Cerebellar cortex (tissue), 1 donor: ENCODE results near the gene MFGE8.
"Not testable (repeated sequence)": the region's sequence is repeated elsewhere in the genome, so short reads cannot be mapped to it uniquely, and the experiment has no call there.

ENCODE experiments used
- DNase-seq: peaks from one replicate; pipeline ENCODE4 v3.0.0-alpha.2; 2015; ENCODE audit warnings: low spot score

MFGE8 gene, protein sequence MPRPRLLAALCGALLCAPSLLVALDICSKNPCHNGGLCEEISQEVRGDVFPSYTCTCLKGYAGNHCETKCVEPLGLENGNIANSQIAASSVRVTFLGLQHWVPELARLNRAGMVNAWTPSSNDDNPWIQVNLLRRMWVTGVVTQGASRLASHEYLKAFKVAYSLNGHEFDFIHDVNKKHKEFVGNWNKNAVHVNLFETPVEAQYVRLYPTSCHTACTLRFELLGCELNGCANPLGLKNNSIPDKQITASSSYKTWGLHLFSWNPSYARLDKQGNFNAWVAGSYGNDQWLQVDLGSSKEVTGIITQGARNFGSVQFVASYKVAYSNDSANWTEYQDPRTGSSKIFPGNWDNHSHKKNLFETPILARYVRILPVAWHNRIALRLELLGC

DNA sequence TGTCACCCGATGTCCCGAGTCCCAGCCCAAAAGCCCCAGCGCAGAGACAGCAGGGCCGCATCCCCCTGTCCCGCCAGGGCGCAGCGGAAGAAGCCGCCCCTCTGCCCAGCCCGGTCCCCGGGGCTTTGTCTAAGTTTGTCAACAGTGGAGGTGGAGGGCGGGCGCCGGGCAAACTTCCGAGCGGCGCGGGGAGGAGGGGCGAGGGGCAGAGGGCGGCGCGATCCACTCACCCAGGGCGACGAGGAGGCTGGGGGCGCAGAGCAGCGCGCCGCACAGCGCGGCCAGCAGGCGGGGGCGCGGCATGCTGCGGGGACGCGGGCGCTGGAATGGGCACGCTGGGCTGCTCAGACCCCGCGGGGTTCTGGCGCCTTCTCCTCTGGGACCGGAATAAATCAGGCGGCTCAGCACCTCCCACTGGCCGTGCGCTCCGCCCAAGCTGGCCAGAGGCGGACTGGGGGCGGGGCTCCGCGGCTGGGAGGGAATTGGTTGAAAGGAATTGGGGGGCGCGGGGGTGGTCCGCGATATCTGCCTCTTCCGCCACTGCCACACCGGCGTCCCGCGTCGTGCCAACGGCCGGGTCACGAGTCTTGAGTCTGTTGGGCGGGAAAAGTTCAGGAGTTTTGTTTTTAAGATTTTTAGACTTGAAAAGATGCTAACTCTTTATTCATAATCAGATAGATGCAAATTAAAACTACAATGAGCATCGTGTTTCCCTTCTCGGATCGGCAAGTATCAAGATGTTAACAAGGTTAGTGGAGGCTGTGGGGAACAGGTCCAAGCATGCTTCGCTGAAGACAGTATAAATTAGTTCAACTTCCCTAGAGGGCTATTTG lies at the start of gene MFGE8:
Gene MFGE8, minus strand, starts transcription at position 363 of the 833 bp plus-strand sequence. Its CDS starts 60 bp downstream, at position 303.
- DNase-seq, result peak; percentile 47

DNA sequence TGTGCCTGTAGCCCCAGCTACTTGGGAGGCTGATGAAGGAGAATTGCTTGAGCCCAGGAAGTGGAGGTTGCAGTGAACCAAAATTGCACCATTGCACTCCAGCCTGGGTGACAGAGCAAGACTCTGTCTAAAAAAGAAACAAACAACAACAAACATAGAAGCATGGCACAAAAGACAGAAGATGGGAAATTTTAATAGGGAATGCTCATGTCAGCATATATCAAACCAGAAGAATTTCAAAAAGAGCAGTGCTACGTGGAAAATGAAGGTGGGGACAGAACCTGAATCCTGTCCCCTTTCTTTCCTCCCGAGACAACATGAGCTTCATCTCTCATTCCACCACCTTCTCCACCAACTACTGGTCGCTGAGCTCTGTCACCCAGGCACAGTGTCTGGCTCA lies 46.3 kb upstream of the MFGE8 start:
- DNase-seq, result no peak

DNA sequence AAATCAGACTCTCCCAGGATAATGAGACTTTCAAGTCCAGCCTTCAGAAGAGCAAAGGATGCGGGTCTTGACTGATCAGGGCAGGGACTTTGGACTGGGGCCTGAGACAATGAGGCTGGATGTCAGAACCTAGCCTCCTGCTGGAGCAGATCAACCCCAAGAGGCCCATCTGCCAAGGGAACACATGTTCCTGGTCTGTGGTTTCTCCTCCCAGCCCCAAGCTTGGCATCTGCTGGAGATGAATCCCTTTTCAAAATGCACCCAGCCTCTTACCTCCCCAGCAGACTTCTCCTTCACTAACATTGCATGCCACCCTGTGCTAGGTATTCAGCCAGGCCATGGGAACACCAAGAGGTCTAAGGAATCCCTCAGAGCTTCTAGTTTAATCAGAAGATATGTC lies 43.7 kb upstream of the MFGE8 start:
- DNase-seq, result no peak

DNA sequence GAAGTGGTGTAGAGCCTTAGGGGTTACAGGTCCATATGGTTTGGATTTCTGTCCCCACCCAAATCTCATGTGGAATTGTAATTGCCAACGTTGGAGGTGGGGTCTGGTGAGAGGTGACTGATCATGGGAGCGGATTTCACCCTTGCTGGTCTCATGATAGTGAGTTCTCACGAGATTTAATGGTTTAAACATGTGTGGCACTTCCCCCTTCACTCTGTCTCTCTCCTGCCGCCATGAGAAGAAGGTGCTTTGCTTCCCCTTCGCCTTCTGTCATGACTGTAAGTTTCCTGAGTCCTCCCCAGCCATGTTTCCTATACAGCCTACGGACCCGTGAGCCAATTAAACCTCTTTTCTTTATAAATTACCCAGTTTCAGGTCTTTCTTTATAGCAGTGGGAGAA lies 43.1 kb upstream of the MFGE8 start:
- DNase-seq, result no peak

DNA sequence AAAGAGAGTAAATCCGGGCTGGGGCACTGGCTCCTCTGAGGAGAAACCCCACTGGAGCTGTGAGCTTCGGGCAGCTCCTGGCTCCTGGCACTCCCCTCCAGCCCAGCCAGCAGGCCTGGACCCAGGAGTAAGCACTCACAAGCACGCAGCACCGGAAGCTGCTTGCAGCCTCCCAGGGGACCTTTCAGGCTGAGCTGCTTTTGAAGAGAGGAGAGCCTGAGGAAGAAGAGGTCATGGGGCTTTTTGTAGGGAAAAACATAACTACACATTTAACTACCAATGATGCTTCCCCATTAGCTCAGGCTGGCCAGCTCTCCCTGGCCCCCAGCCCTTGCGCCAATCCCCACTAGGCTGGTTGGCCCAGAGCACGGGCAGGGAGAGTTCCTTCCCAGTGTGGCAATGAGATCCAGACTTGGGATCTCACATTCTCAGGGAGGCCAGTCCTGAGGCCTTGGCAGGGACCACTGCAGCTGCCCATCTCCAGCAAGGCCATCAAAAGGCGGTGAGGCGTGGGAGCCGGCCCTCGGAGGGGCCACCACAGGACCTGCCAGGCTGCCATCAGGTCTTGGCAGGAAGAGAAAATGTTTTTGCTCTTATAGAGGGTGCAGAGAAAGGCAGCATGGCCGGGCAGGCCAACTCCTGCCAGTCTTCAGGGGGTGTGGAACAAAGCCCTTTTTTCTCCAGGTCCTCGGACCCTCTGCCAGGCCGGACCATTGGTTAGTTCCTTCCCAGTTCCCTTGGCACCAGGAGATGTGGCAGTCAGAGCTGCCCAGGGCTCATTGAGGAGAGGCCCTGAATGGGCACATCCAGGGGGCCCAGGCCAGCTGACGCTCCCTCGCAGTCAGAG lies 41.5 kb upstream of the MFGE8 start:
- DNase-seq, result peak; percentile 16

DNA sequence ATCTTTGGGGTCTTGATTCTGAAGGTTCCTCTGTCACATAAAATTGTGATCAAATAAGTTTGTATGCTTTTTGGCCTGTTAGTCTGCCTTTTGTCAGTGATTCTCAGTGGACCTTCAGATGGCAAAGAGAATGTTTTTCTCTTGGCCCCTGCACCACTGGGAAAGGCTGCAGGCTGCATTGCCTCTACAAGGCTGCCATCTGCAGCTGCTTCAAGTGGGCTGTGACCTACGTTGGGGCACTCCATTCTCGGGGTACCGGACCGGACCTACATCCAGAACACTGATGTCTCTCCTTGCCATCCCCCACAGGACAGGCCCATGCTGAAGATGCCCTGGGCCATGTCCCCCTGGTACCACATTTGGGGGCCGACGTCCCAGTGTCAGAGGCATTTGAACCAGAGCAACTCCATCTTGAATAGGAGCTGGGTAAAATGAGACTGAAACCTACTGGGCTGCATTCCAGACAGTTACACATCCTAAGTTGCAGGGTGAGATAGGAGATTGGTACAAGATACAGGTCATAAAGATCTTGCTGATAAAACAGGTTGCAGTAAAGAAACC lies 37.5 kb upstream of the MFGE8 start:
- DNase-seq, result no peak

DNA sequence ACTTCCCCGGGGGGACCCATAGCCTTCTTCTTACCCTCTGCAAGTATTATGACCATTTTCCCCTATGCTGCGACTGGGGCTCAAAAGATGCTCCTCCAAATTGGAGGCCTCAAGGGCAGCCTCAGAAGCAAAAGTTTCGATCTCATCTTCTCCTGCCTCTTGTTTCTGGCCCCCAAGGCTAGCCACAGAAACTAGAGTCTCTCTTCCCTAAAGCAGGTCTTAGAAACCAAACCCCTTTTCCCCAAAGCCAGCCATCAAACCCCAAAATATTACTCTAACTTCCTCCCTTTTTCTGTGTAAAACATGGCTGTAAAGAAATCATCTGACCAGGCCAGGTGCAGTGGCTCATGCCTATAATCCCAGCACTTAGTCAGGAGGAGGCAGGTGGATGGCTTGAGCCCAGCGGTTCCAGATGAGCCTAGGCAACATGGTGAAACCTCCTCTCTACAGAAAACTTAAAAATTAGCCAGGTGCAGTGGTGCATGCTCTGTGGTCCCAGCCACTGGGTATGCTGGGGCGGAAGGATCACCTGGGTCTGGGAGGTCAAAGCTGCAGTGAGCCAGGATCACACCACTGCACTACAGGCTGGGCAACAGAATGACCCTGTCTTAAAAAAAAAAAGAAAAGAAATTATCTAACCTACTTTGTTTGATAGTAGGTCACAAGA lies 36.7 kb upstream of the MFGE8 start:
- no peak for DNase-seq

DNA sequence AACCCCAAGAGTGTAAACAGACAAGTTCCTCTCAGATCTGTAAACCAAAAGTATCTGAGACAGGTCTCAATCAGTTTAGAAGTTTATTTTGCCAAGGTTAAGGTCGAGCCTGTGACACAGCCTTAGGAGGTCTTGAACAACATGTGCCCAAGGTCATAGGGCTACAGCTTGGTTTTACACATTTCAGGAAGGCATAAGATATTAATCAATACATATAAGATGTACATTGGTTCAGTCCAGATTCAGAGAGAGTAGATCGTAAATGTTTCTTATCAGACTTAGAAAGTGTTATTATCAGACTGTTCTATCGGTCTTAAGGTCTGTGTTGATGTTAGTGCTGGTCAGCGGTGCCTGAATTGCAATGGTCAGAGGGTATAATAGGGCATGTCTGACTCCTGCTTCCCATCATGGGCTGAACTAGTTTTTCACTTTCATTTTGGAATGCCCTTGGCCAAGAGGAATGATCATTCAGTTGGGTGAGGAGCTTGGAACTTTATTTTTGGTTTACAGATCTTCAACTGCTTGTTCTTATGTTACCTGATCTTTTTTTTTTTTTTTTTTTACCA lies 27.0 kb upstream of the MFGE8 start:
- DNase-seq, result no peak

DNA sequence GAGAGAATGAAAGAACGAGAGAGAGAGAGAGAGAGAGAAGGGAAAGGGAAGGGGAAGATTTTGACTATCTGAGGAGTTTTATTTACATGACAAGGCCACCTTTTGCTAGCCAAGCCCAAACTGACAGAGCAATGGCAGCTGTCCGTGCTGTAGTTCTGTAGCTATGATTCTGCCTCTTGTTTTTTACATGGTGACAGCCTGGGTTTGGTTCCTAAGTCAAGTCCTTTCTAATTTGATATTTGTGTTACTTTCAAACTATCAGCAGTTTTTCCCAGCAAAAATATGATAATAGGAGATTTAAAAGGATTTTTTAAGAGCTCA lies 26.3 kb upstream of the MFGE8 start:
- DNase-seq, result no peak

DNA sequence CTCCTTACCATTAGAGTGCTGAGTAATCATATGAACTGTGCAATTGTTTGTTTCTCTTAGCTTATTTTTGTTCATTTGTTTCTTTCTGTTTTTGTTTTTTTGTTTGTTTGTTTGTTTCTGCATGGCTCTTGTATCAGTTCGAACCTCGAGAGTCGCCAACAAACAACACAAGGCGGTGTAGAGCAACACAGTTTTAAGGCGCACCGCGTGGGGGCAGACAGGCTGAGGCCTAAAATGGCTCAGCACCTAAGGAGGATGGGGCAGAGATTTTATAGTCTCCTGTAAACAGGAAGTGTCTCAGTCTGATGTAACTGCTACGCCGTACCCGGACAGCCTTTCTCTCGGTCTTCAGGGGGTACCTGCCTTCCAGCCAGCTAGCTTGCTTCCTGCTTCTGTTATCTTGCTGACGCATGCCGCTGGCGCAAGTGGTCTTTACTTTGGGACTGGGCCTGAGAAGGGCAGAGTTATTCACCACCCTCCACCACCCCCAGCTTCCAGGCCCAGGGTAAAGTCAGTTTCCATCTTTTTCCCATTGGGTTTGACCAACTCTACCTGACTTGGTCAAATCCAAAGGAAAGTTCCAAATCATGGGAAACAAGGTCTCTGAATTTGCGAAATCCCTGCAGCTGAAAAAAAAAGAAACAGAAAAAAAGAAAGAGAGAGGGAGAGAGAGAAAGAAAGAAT lies 25.8 kb upstream of the MFGE8 start:
- DNase-seq, result no peak

DNA sequence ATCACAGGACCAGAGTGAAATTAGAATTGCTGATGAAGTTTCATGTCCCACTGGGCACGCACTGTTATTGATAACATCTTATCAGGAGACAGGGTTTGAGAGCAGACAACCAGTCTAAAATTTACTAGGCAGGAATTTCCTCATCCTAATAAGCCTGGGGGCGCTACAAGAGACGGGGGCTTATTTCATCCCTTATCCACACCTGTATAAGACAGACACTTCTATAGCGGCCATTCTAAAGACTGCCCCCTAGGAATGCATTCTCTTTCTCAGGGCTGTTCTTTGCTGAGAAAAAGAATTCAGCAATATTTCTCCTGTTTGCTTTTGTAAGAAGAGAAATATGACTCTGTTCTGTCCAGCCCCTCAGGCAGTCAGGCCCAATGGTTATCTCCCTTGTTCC lies 21.3 kb upstream of the MFGE8 start:
- DNase-seq, result not testable (repeated sequence)

DNA sequence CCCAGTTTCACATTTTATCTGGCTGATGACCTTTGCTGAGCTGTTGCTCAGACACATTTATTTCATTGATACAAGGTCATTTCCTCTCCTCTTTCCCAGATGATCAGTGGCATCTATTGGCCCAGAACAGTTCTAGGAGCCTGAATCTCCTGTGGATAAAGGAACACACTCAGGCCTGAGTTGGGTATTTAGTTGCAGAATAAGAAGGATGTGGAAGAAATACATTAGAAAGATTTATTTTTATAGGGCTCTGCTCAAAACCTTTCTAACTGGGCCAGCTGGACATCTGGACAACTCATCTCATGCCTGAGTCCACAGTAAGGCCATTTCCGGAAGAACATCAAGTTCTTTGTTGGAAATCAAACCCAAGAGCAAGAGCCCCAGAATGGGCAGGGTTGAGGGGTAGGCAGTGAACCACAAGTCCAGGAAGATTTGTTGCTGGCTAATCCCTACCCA lies 19.7 kb upstream of the MFGE8 start:
- no peak for DNase-seq

DNA sequence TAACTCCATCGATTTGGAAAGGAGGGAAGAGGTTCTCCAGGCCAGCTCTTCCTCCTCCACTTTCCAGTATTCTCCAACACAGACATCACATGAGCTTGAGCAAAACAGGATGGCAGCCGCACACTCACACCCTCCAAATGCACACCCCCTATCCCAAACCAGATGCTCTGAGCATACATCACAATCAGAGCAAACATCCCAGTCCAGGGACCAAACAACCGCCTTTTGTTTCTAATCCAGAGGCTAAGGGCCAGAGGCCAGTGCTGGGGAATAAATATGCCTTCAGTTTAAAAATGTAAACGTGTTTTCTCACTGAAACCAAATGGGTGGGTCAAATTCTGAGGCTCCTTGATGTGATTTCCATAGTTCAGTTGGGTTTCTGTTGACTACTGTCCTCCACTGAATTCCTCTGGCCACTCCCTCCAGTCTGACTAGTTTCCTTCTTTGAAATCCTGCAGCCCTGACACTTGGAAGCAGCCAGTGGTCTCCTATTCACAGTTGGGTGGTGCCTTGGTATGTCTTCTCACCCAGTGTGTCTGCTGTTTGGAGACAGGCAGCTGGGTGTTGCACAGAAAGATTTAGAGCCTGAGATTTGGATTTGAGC lies 19.2 kb upstream of the MFGE8 start:
- no peak for DNase-seq

DNA sequence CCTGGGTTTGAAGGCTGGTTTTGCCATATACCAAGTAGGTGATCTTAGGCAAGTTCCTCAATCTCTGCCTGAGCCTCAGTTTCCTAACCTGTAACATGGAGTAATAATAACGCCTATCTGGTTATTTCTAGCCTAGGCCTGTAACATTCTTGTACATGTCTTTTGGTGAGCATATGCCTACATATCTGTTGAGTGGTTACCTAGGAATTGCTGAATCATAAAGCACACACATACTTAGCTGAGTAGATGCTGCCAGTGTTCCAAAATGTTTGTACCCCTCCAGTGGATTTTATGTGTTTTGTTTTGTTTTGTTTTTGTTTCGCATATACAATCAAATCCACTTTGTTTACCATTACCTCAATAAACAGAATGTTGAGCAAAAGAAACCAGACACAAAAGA lies 17.4 kb upstream of the MFGE8 start:
- no peak for DNase-seq

DNA sequence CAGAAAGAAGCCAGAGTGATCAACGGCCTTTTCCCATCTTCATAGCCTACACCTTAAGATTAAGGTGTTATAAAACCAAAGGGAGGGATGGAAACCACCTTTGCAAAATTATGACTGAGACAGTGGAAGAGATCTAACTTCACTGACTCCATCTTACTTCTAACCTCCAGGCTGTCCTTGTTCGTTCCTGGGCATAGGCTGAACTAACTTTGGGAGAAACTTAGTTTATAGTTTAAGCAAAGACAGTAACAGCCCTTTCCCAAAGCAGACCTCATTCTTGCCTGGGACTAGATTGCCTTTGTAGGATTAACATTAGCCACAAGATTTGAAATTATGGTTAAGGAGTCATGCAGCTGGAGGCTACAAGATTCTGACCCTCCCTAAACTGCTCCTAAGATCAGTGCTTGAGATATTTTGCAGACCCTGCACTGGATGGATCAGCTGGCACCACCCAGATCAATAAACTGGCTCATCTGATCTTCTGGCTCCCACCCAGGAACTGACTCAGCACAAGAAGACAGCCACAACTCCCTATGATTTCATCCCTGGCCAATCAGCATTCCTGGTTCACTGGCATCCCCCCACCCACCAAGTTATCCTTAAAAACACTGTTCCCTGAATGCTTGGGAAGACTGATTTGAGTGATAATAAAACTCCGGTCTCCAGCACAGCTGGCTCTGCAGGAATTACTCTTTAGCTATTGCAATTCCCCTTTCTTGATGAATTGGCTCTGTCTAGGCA lies 16.3 kb upstream of the MFGE8 start:
- not testable (repeated sequence) for DNase-seq

DNA sequence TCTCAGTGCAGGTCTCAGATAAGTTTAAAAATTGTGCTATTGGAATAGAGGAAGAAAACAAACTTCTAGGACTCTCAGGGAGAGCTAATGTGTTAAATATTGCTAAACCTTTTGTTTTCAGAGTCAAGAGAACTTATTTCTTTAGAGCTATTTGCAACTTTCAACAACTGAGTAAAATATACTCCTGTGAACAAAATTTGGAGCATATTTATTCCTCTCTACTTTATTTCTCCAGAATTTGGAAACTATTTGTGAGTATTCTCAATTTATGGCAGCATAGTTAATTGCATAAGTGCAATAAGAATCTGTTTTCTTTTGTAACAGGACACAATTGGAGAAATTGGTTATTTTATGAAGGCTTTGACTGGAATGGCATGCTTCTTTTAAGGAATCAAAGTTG lies 15.0 kb upstream of the MFGE8 start:
- DNase-seq, result not testable (repeated sequence)

DNA sequence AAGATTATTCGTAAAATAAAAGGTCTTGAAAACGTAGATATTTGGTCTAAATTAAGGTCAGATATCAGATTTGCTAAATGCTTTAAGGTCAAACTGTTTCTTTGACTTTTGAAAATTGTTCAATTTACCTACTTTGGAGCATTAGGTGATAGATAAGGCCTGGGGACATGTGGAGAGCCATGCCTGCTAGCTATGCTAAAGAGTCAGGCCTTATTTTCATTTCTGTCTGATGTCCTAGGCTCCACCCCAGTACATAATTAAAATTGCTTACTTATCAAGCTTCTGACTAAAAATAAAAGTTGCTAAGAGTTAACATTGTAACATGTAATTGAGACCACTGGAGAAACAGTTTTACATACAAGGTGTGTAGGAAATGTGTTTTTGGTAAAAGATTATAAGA lies 12.5 kb upstream of the MFGE8 start:
- not testable (repeated sequence) for DNase-seq

DNA sequence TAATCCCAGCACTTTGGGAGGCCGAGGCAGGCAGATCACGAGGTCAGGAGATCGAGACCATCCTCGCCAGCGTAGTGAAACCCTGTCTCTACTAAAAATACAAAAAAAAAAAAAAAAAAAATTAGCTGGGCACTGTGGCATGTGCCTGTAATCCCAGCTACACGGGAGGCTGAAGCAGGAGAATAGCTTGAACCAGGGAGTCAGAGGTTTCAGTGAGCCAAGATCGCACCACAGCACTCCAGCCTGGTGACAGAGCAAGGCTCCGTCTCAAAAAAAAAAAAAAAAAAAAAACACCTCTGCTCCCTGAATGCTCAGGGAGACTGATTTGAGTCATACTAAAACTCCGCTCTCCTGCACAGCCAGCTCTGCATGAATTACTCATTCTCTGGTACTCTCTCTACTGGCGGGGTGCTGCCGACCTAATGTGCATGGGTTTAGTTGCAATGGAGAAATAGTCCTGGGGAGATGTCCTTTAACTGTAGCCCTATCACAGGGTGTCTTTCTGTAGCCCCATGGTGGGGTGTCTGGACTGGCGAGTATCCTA lies 7.8 kb upstream of the MFGE8 start:
- DNase-seq, result not testable (repeated sequence)
